ENCODE measurements around the gene LINC00237.

GRCh38 chr20:21101453-21101931, 4.7 kb downstream of the LINC00237 start:
- TF ChIP-seq CTCF (IDR thresholded peaks at IDR 0.05; ENCODE audit: low read depth, low read length, poor library complexity, severe bottlenecking): no peak
- TF ChIP-seq EZH2phosphoT487 (IDR thresholded peaks at IDR 0.05; ENCODE audit: borderline replicate concordance, low read length): no peak
